HG02588 (cell line): ENCODE data around the gene RBBP8.

Source experiments
- ATAC-seq: cut with Tn5 transposase; IDR thresholded peaks from one replicate; pipeline ENCODE4 v1.9.1; 2021; ENCODE audit warnings: mild to moderate bottlenecking, moderate library complexity; ENCODE audit not compliant: unreplicated experiment

The RBBP8 gene

DNA sequence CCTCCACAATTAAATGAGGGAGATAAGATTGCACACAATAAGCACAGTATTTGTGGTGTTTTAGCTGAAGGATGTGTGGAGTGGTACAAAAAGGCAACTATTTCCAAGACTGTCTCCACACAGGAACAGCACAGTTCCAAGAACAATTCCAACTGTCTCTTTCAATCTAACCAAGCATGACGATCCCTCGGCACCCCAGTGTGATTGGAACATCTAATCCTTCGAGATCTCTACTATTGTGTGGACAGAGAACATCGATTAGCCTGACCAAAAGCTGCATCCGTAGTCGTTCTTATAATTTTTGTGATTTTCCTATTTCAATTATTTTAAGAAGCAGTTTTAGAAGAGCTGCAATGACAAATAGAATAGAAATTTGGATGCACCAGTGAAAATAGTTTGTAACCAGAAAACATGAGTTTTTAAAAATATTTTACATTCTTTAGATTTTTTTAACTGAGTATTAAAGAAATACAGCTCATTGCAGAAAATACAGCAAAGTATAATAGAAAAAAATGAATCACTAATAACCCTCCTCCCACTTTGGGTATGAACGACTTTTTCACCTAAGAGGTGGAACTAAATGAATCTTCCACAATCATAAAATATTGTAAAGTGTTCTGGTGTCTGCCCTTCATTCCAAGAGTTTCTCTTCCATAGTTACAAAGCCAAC lies 125.8 kb downstream of the RBBP8 start:
- no peak for ATAC-seq

DNA sequence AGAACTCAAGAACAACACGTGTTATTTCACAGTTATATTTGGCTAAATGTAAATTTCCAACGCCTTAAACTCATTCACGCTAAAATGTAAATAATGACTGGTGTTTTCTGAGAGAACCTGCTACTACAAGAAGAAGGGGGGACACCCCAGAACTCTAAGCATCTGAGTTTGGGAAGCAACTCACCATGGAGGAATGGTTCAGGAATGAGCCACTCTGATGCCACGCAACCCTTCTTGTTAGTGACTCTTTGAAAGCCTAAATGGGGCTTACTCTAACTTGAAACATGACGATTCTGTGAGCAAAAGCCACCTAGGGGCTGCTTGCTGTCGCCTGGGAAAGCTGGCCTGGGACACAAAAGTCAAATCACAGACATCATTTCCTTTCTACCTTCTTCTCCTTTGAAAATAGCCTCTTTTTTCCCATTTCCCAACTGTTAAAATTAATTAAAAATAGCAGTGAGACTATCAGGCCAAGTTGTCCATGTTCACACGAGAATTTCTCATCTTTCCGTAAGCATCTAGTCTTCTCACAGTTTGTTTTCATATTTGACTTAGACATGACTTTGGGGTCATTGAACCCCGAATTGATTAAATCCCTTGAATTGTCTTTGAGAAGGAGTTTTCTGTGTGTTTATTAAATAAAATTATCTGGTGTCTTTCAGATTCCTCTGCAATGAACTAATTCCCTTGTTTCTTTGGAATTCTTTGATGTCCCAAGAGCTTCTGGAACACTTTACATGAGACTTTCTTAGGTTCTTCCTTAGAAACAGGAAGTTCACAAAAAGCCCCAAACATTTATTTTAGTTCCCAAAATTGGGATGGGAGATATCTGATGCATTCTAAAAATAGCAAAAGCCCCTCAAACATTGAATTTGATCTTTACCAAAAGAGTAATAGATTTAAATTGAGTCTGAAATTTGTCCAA lies 126.7 kb downstream of the RBBP8 start:
- ATAC-seq = no peak

DNA sequence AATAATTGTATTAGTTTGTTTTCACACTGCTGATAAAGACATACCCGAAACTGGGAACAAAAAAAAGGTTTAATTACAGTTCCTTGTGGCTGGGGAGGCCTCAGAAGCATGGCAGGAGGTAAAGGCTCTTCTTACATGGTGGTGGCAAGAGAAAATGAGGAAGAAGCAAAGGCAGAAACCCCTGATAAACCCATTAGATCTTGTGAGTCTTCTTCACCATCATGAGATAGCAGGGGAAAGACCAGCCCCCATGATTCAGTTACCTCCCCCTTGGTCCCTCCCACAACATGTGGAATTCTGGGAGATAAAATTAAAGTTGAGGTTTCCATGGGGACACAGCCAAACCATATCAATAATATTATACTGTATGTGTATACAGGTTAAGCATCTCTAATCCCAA lies 128.9 kb downstream of the RBBP8 start:
- no peak for ATAC-seq

DNA sequence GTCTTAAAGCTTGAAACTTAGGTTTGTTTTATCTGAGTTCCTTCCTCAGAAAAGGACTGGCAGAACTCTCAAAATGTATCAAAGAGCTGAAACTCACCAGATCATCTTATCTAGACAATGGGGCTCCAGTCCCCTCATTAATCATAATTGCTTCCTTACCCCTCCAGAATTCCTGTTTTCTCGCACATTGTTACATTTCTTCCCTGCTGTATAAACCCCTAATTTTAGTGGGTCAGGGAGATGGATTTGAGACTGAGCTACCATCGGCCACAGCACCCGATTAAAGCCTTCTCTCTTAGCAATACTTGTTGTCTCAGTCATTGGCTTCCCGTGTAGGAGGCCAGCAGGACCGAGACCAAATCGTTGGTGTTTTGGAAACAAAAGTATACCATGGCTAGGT lies 130.4 kb downstream of the RBBP8 start:
- no peak for ATAC-seq

DNA sequence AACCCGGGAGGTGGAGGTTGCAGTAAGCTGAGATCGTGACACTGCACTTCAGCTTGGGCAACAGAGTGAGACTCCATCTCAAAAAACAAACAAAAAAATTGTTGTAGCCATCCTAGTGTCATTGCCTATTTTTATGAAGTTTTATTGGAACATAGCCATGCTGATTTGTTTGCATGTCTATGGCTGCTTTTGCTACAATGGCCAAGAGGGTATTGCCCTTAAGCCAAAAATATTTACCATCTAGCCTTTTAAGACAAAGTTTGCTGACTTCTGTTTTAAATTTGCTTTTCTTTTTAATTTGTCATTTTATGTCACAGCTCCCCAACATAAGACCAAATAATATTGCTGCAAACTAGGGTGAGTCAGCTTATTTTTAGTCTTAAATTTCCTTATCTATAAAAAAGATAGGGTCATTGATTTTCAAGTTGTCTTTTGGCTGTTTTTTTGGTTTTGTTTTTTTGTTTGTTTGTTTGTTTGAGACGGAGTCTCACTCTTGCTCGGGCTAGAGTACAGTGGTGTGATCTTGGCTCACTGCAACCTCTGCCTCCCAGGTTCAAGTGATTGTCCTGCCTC lies 132.2 kb downstream of the RBBP8 start:
- ATAC-seq = no peak

DNA sequence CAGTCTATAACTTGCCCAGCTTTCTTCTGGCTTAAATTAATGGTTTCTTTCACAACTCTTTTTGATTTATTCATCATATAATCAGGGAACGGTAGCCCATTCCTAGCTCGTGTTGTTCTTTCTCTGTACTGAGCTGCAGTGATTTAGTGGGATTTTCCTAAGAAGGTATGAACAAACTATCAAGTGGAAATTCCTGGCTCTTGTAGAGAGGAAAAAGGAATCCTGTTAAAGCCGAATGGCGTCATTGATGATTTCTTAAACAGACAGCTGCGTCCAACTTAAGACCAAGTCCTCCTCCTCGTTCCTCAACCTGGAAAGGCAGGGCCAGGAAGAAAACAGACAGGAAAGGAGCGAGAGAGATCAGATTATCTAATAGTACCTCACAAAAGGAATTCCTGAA lies 132.9 kb downstream of the RBBP8 start:
- no peak for ATAC-seq

DNA sequence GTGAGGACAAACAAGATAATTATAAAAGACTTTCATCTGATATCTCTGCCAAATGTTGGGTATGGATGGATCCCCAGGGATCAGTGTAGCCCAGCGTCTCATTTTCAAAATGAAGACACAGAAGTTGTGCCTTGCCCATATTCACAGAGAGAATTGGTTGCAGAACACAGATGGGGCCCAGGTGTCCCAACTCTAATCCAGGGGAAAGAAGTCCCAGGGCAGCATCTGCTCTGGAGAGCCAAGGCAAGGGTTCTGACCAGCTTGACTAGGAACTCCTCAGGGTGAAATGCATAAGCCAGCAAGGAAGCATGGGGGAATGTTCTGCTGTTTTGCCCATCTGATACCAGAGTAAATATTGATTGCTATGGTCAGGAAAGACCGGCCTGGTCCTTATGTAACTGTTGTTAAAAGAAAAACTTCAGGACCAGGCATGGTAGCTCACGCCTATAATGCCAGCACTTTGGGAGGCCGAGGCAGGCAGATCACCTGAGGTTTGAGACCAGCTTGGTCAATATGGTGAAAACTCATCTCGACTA lies 133.4 kb downstream of the RBBP8 start:
- ATAC-seq = no peak

DNA sequence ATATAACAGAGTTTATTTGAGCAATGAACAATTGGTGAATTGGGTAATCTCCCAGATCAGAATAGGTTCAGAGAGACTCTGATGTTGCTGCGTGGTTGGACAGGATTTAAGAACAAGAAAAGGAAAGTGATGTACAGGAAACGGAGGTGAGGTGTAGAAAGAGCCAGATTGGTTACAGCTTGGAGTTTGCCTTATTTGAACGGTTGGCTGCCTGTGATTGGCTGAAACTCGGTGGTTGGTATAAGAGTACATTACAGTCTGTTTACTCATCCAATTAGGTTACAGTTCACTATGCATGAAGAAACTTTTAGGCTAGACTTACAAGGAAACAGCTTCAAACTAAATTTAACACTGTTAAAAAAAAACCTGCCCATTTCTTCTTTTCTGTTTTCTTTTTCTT lies 134.1 kb downstream of the RBBP8 start:
- ATAC-seq = no peak

DNA sequence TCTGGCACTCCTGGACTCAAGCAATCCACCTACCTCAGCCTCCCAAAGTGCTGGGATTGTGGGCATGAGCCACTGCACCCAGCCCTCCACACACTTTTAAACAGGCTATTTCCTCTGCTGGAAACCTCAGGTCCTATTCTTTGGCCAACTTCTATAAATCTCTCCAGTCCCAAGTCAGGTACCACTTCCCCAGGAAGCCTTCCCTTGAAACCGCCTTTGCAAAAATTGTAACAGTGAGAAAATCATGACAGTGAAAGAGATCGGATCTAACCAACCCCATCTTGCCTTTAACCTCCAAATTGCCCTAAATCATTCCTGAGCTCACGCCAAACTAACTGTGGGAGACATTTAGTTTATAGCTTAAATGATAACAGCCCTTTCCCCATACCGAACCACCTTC lies 134.9 kb downstream of the RBBP8 start:
- no peak for ATAC-seq

DNA sequence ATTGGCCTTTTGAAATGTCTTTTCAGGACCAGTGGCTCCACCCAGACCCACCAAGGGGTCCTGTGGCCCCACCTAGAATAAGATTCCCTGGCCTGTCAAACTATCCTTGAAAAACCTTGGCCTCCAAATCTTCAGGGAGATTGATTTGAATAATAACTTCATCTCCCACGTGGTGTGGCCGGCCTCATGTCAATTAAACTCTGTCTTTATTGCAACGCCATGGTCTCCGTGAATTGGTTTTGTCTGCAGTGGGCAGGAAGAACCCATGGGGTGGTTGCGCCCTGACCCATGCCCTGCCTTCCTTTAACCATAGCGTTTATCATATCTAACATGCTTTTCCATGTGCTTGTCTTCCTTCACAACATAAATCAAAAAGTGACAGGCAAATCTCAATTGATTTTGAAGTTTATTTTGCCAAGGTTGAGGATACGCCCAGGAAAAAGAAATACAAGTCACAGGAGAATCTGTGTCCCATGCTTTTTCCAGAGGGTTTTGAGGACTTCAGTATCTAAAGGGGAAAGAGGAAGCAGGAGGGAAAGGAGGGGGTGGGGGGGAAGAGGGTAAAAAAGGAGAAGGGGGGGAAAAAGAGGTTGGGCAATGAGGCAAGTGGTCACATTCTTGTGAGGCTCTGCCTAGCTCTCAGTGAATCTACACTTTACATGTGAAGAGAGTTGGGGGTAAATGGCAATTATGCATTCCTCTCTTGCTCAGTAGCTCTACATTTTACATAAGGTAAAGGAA lies 135.6 kb downstream of the RBBP8 start:
- no peak for ATAC-seq

DNA sequence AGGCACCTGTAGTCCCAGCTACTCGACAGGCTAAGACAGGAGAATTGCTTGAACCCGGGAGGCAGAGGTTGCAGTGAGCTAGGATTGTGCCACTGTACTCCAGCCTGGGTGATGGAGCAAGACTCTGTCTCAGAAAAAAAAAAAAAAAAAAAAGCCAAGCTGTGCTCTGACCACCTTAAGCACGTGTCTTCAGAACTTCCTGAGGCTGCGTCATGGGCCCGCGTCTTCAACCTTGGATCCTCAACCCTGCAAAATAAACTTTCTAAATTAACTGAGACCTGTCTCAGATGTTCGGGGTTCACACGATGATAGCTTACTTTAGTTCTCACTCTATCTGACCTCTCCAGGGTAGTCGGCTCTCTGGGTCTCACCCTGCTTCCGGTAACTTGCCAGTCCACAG lies 136.4 kb downstream of the RBBP8 start:
- ATAC-seq = no peak

DNA sequence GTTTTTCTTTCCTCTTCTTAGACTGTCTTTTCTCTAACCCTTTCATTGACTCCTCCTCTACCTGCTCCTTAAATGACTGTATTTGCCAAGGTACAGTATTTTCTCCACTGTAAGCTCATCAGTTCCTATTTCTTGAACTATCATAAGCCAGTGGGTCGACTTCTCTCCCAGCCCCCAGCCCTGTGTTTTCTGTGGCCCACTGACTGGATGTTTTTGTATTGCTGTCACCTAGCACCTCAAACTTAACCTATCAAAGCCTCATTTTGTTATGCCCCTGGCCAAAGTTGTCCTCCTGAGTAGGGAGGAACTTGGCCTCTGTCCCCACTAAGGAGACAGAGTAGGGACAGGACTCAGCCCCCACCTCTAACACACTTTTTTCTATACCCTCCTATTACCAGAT lies 136.8 kb downstream of the RBBP8 start:
- no peak for ATAC-seq

DNA sequence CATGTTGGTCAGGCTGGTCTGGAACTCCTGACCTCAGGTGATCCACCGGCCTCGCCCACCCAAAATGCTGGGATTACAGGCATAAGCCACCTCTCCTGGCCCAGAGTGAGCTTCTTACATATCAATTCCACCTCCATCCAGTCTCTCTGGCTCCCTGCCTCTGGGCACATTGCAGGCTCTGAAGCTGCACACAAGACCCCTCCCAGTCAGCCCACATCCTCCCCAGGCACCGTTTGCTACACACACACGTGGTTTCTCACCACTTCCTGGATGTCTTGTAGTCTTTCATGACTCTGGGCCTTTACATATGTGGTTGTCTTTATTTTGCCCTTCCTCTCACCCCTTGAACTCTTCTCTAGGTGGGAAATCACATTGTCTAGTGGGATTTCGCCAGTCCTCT lies 138.2 kb downstream of the RBBP8 start:
- ATAC-seq = peak; percentile 91

DNA sequence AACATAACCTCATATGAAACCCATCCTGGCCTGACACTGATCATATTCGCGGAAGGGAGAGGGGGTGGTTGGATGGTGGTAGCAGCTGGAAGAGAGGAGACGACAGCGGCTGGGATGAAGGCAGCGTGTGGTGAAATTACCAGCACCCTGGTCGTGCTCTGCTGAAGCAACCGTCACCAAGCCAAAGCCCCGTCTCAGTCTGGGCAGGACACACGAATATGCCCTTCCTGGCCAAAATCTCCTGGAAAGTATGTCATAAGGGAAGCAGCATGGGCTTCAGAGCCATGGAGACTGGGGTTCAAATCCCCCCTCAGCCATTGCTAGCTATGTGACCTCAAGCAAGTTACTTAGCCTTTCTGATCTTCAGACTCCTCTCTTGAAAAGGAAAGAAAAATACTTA lies 139.0 kb downstream of the RBBP8 start:
- no peak for ATAC-seq

DNA sequence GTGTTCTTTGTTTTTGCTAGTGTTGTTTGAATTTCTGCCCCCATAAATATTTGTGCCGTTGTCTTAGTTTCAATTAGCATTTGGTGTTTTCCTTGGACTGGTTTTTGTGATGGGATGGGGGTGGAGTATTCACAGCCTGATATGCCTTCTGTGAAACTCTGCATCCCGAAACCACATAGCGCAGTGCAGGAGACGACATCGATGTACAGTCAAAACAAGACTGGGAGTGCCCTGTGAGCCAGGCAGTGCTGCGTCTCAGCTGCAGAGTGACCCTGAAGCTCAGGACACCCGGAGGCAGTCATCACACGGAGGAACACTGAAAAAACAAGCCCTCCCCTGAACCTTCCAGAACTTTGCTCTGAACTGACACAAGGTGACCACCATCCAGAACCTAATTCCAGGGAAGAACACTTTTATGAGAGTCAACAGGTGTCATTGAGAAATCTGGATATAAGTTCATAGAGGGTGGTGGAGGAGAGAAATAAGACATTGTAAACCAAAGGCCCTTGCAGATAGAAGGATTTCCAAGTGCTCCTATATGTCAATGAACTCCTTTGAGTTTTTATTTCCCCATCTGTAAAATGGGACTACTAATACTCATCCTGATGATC lies 141.0 kb downstream of the RBBP8 start:
- ATAC-seq = no peak
